WTC11 (cell line): ENCODE data around the gene ZNF358. TPM values are rescaled to one million over a fixed set of nuclear protein-coding genes. Genes with fewer than 3 reads are reported as not detected.

Experiments
- ATAC-seq: fragments of 200-7000 bp; cut with Tn5 transposase; 2 replicates; pipeline ENCODE4 v1.10.0; 2021; ENCODE audit warnings: mild to moderate bottlenecking, moderate library complexity
- CTCF ChIA-PET: fragments of 300-600 bp; sonication (Branson Sonifier 250); formaldehyde crosslinking; loops from one replicate; lab custom pipeline; 2021; ENCODE audit warnings: antibody characterized with exemption; lab: Charles Lee
- POLR2A ChIA-PET: fragments of 350-600 bp; sonication (Branson Sonifier 250); formaldehyde crosslinking; loops from one replicate; lab custom pipeline; 2021; ENCODE audit warnings: antibody characterized with exemption; lab: Charles Lee
- DNase-seq: peaks from one replicate; pipeline ENCODE4 v3.0.0; 2021; ENCODE audit warnings: low spot score
- H3K27ac Mint-ChIP-seq: 2 replicates; pipeline ENCODE4 v1.8.0; 2021; ENCODE audit warnings: mixed read lengths
- H3K27me3 Mint-ChIP-seq: 2 replicates; pipeline ENCODE4 v1.8.0; 2021; ENCODE audit warnings: low read depth, mild to moderate bottlenecking, moderate library complexity, mixed read lengths
- H3K36me3 Mint-ChIP-seq: 2 replicates; pipeline ENCODE4 v1.8.0; 2021; ENCODE audit warnings: mixed read lengths
- H3K4me1 Mint-ChIP-seq: 2 replicates; pipeline ENCODE4 v1.8.0; 2022; ENCODE audit warnings: mixed read lengths
- H3K4me3 Mint-ChIP-seq: 2 replicates; pipeline ENCODE4 v1.8.0; 2021; ENCODE audit warnings: mild to moderate bottlenecking, moderate library complexity, mixed read lengths
- H3K9me3 Mint-ChIP-seq: 2 replicates; pipeline ENCODE4 v1.8.0; 2021; ENCODE audit warnings: mixed read lengths
- ARID4B ChIP-seq: sonication (generic); formaldehyde crosslinking; IDR thresholded peaks from 2 replicates; pipeline ENCODE4 v1.8.0; 2023; ENCODE audit warnings: missing genetic modification reagents, mild to moderate bottlenecking, borderline replicate concordance
- ATF1 ChIP-seq: sonication (generic); formaldehyde crosslinking; IDR thresholded peaks from 2 replicates; pipeline ENCODE4 v1.8.1; 2023; ENCODE audit warnings: mild to moderate bottlenecking, moderate library complexity, missing genetic modification reagents
- CTCF ChIP-seq: fragments of 200-600 bp; IDR thresholded peaks from 2 replicates; pipeline ENCODE4 v1.8.0; 2022; ENCODE audit warnings: antibody characterized with exemption
- ELF4 ChIP-seq: sonication (generic); formaldehyde crosslinking; IDR thresholded peaks from 2 replicates; pipeline ENCODE4 v1.8.1; 2022; ENCODE audit warnings: low read depth, mild to moderate bottlenecking, moderate library complexity, missing genetic modification reagents
- ESRRA ChIP-seq: sonication (generic); formaldehyde crosslinking; IDR thresholded peaks from 2 replicates; pipeline ENCODE4 v1.8.1; 2022; ENCODE audit warnings: mild to moderate bottlenecking, missing genetic modification reagents, borderline replicate concordance
- FOXK1 ChIP-seq: sonication (generic); formaldehyde crosslinking; IDR thresholded peaks from 2 replicates; pipeline ENCODE4 v1.8.0; 2022; ENCODE audit warnings: mild to moderate bottlenecking, moderate library complexity, missing genetic modification reagents
- GRHL2 ChIP-seq: fragments of 250-450 bp; sonication (Bioruptor Pico); IDR thresholded peaks from 2 replicates; pipeline ENCODE4 v1.8.0; 2022; ENCODE audit warnings: mild to moderate bottlenecking, moderate library complexity; ENCODE audit not compliant: insufficient replicate concordance, severe bottlenecking
- JUN ChIP-seq: sonication (generic); formaldehyde crosslinking; IDR thresholded peaks from 2 replicates; pipeline ENCODE4 v1.8.0; 2023; ENCODE audit warnings: mild to moderate bottlenecking, missing genetic modification reagents
- NFE2L1 ChIP-seq: sonication (generic); formaldehyde crosslinking; IDR thresholded peaks from 2 replicates; pipeline ENCODE4 v1.8.1; 2023; ENCODE audit warnings: missing genetic modification reagents
- NFYB ChIP-seq: sonication (generic); formaldehyde crosslinking; conservative IDR thresholded peaks from 2 replicates; pipeline ENCODE4 v1.8.0; 2022; ENCODE audit warnings: low read depth, missing genetic modification reagents
- SMAD3 ChIP-seq: sonication (generic); formaldehyde crosslinking; IDR thresholded peaks from 2 replicates; pipeline ENCODE4 v1.8.0; 2022; ENCODE audit warnings: missing genetic modification reagents, mild to moderate bottlenecking, borderline replicate concordance
- SMAD4 ChIP-seq: sonication (generic); formaldehyde crosslinking; IDR thresholded peaks from 2 replicates; pipeline ENCODE4 v1.8.0; 2022; ENCODE audit warnings: mild to moderate bottlenecking, missing genetic modification reagents
- TCF7 ChIP-seq: sonication (generic); formaldehyde crosslinking; IDR thresholded peaks from 2 replicates; pipeline ENCODE4 v1.8.0; 2022; ENCODE audit warnings: mild to moderate bottlenecking, low read depth, missing genetic modification reagents, moderate library complexity
- TP53 ChIP-seq: sonication (generic); formaldehyde crosslinking; IDR thresholded peaks from 2 replicates; pipeline ENCODE4 v1.8.1; 2023; ENCODE audit warnings: mild to moderate bottlenecking, missing genetic modification reagents
- ZBTB43 ChIP-seq: sonication (generic); formaldehyde crosslinking; IDR thresholded peaks from 2 replicates; pipeline ENCODE4 v1.8.1; 2023; ENCODE audit warnings: mild to moderate bottlenecking, missing genetic modification reagents
- total RNA-seq: library from RNA; stranded (reverse); gene quantifications from 3 replicates; pipeline ENCODE4 v1.2.3, GENCODE V29; 2021
- TF ChIP-seq, protein P1 (sequence below): sonication (generic); formaldehyde crosslinking; IDR thresholded peaks from 2 replicates; pipeline ENCODE4 v1.8.0; 2022; ENCODE audit warnings: missing genetic modification reagents

Gene ZNF358
- total RNA-seq, 1 experiment from 2014 or later: 37.5 TPM

GRCh38 chr19:7507884-7508283 is 8.0 kb upstream of the ZNF358 start:
- Mint-ChIP-seq H3K9me3 (no peaks in the 10 kb centered on the region), H3K27ac (peak overlapping the region; percentile 65; the same call in 1 of the 2 replicates), H3K4me1 (peaks cover 19% of the 10 kb centered on the region), H3K4me3 (no peak overlapping the region), H3K27me3 (peaks cover 47% of the 10 kb centered on the region), H3K36me3 (no peaks in the 10 kb centered on the region)
- peak; percentile 73 for ATAC-seq
- ChIA-PET CTCF (interaction anchor here (3.6 kb wide), 1 partner anchor 10 kb away, joined by 33 read pairs; a partner anchor contains a TSS), POLR2A (interaction anchor here (0.6 to 2.0 kb wide), 3 partner anchors 15 to 47 kb away, joined by 3 to 8 read pairs (median 6); partner anchors contain the start of gene MCOLN1)
- TF ChIP-seq TCF7: no peak
- TF ChIP-seq, protein P1, sequence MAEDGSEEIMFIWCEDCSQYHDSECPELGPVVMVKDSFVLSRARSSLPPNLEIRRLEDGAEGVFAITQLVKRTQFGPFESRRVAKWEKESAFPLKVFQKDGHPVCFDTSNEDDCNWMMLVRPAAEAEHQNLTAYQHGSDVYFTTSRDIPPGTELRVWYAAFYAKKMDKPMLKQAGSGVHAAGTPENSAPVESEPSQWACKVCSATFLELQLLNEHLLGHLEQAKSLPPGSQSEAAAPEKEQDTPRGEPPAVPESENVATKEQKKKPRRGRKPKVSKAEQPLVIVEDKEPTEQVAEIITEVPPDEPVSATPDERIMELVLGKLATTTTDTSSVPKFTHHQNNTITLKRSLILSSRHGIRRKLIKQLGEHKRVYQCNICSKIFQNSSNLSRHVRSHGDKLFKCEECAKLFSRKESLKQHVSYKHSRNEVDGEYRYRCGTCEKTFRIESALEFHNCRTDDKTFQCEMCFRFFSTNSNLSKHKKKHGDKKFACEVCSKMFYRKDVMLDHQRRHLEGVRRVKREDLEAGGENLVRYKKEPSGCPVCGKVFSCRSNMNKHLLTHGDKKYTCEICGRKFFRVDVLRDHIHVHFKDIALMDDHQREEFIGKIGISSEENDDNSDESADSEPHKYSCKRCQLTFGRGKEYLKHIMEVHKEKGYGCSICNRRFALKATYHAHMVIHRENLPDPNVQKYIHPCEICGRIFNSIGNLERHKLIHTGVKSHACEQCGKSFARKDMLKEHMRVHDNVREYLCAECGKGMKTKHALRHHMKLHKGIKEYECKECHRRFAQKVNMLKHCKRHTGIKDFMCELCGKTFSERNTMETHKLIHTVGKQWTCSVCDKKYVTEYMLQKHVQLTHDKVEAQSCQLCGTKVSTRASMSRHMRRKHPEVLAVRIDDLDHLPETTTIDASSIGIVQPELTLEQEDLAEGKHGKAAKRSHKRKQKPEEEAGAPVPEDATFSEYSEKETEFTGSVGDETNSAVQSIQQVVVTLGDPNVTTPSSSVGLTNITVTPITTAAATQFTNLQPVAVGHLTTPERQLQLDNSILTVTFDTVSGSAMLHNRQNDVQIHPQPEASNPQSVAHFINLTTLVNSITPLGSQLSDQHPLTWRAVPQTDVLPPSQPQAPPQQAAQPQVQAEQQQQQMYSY: peak; percentile 75
- DNase-seq: peak; percentile 96

DNA sequence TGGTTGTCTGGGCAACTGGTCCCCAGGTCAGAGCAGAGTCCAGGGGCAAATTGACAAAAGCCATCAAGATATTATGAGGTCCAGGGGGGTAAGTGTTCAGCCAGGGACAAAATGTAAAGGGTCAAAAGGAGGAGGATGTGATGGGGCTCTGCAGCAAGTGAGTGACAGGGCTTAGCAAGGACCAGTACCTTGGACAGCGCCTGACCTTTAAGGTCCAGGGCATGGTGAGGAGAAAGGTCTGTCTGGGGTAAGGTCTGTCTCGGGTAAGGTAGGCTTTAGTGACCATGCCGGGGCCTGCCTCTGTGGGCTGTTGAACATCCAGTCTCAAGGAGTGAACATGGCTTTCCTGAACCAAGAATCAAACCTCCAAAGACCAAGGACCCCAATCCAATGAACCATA is 6.3 kb upstream of the ZNF358 start:
- Mint-ChIP-seq H3K9me3 (no peaks in the 10 kb centered on the region), H3K27me3 (peaks cover 39% of the 10 kb centered on the region), H3K27ac (no peak overlapping the region), H3K4me1 (peaks cover 19% of the 10 kb centered on the region), H3K4me3 (no peak overlapping the region), H3K36me3 (no peaks in the 10 kb centered on the region)
- DNase-seq (peak; percentile 63), ATAC-seq (no peak)
- ChIA-PET CTCF (interaction anchor here (1.1 kb wide), 1 partner anchor 12 kb away, joined by 3 read pairs; a partner anchor contains a TSS), POLR2A (no interaction called here)
- TF ChIP-seq SMAD4: peak; percentile 68; the same call in 1 of the 2 replicates
- TF ChIP-seq NFE2L1 (CRISPR knock-in tag): peak; percentile 71; the same call in 1 of the 2 replicates
- peak; percentile 68; the same call in 1 of the 2 replicates for TF ChIP-seq ESRRA (CRISPR knock-in tag)
- TF ChIP-seq JUN (CRISPR knock-in tag): peak; percentile 49; the same call in 1 of the 2 replicates
- peak; percentile 43; the same call in 1 of the 2 replicates for TF ChIP-seq FOXK1 (CRISPR knock-in tag)
- TF ChIP-seq GRHL2 (CRISPR knock-in tag): no peak
- TF ChIP-seq ELF4 (CRISPR knock-in tag): no peak
- TF ChIP-seq ZBTB43 (CRISPR knock-in tag): no peak

DNA sequence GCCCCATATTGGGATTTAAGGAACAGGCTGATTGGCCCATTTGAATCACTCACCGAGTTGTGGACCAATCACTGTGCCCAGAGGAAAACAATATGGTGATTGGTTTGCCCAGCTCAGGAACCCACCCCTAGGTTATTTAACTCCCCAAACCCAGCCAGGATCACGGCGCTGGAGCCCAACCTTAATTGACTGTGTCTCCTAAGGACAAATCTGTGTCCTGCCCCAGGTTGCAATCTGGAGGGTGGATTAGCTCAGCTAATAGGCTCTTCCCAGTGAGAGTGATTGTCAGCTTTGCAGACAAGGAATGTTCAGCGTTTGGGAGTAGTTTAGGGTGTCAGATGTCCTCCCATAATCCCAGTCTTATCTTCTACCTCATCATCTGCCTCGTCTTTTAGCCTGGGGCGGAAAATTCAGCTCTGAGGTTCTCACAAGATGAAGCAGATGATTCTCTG is 3.5 kb upstream of the ZNF358 start:
- ChIA-PET POLR2A (interaction anchor here (0.8 kb wide), 1 partner anchor 23 kb away, joined by 3 read pairs; the partner anchor contains the start of gene PNPLA6), CTCF (interaction anchor here (0.7 to 1.4 kb wide), 5 partner anchors 15 to 168 kb away, joined by 3 to 4 read pairs (median 3); partner anchors contain the start of gene TRAPPC5)
- peaks cover 30% of the 10 kb centered on the region for H3K27me3 Mint-ChIP-seq
- no peak for TF ChIP-seq TP53 (CRISPR knock-in tag)
- peak; percentile 37; the same call in 1 of the 2 replicates for TF ChIP-seq NFYB
- H3K27ac Mint-ChIP-seq: no peak overlapping the region
- H3K4me1 Mint-ChIP-seq: peaks cover 26% of the 10 kb centered on the region
- no peak for DNase-seq
- H3K4me3 Mint-ChIP-seq: no peak overlapping the region
- no peaks in the 10 kb centered on the region for H3K9me3 Mint-ChIP-seq
- no peaks in the 10 kb centered on the region for H3K36me3 Mint-ChIP-seq
- no peak for ATAC-seq

DNA sequence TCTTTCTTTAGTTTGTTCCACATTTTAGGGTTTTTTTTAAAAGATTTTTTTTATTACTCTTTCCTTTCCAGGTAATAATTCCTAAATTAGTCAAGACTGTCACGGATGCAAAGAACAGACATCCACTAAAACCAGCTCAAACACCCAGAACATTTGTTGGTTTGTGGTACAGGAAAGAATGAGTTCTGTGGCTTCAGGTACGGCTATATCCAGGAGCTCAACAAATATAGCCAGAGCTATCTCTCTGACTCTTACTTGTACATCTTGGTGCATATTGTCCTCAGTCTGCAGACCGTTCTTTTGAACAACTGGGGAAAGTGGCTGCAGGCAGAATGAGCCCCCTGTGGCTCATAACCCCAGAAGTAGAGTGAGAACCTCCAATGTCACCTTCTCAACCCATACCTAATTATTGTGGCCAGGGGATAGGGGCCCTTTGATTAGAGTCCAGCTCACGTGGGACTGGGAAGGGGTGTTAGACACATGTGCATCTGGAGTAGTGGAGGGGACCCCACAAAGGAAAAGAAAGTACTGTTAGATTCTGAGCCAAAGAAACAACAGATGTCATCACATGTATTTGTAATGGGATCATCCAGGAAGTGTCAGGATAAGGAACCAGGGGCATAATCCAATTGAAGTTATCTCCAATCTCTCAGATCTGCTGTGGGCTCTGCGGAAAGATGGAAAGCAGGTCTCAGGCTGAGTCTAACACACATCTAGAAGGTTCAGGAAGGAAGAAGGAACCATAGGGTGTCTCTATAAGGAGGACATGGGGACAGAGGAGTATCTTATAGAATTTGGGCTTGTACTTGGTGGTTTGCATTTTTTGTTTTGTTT is 1.9 kb upstream of the ZNF358 start:
- Mint-ChIP-seq H3K4me3 (no peak overlapping the region), H3K36me3 (no peaks in the 10 kb centered on the region), H3K27me3 (peaks cover 30% of the 10 kb centered on the region), H3K27ac (no peak overlapping the region), H3K9me3 (no peaks in the 10 kb centered on the region), H3K4me1 (peaks cover 17% of the 10 kb centered on the region)
- ChIA-PET CTCF (no interaction called here), POLR2A (interaction anchor here (0.8 kb wide), 1 partner anchor 8 kb away, joined by 4 read pairs; the partner anchor contains the start of gene MCOLN1)
- ATAC-seq (no peak), DNase-seq (no peak)
- TF ChIP-seq TCF7 (no peak), SMAD3 (CRISPR knock-in tag) (no peak), ARID4B (CRISPR knock-in tag) (no peak), ATF1 (CRISPR knock-in tag) (no peak), CTCF (no peak)
